Neural cell (in vitro differentiated cells): ENCODE data around the gene KDM4C.

Experiments used
- CTCF ChIP-seq: fragments of 450-650 bp; IDR thresholded peaks from 2 replicates; pipeline ENCODE4 v1.5.1; 2014; ENCODE audit warnings: antibody characterized with exemption, mild to moderate bottlenecking, moderate library complexity; ENCODE audit not compliant: poor library complexity, severe bottlenecking
- EP300 ChIP-seq: fragments of 450-650 bp; conservative IDR thresholded peaks from 2 replicates; pipeline ENCODE4 v1.6.1; 2014; ENCODE audit warnings: antibody characterized with exemption, mild to moderate bottlenecking, moderate library complexity; ENCODE audit not compliant: poor library complexity, severe bottlenecking
- EZH2 ChIP-seq: fragments of 200-600, 300-800 bp; shearing (Covaris generic), sonication (generic); IDR thresholded peaks from 2 replicates; pipeline ENCODE4 v1.6.1; 2014; ENCODE audit warnings: antibody characterized with exemption, low read length, borderline replicate concordance, mild to moderate bottlenecking; ENCODE audit not compliant: insufficient read depth, poor library complexity, severe bottlenecking
- POLR2AphosphoS5 ChIP-seq: IDR thresholded peaks from 2 replicates; pipeline ENCODE4 v1.6.1; 2012
- RAD21 ChIP-seq: fragments of 450-650 bp; conservative IDR thresholded peaks from 2 replicates; pipeline ENCODE4 v1.6.1; 2014; ENCODE audit warnings: antibody characterized with exemption, mild to moderate bottlenecking, moderate library complexity
- REST ChIP-seq: IDR thresholded peaks from 2 replicates; pipeline ENCODE4 v1.6.1; 2012; ENCODE audit warnings: borderline replicate concordance
- TAF1 ChIP-seq: IDR thresholded peaks from 2 replicates; pipeline ENCODE4 v1.6.1; 2012; ENCODE audit warnings: low read depth

DNA sequence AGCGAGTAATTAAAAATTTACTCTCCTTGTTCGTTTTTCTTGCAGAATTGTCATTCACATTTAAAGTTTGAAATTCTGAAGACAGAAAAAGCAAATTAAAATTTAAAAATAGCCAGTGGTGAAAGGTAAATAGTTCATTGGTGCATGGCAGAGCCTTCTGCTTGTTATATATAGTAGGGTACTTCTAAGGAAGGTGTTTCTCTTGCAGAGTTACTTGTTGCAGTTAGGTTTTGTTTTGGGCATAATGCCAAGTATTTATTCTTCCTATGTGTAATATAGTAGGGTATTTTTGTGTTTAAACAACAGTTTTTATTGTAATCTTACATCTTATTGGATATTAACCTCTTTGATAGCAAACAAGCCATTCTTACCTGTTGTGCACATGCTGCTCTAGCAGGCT is 179.4 kb downstream of the KDM4C start:
- TF ChIP-seq CTCF (no peak), TAF1 (no peak), RAD21 (no peak), EP300 (no peak), POLR2AphosphoS5 (no peak), REST (no peak), EZH2 (no peak)
